Activated CD8-positive, alpha-beta memory T cell treated with anti-CD3 and anti-CD28 coated beads for 48 hours (primary cell): ENCODE results near the gene ABCD3.
"Not testable (repeated sequence)": the region's sequence is repeated elsewhere in the genome, so short reads cannot be mapped to it uniquely, and the experiment has no call there.

Source experiments
- DNase-seq, 3 experiments: peaks; one replicate each; pipeline ENCODE4 v3.0.0-alpha.2; 2020; ENCODE audit warnings: low read depth in 2 of 3, low spot score in 2 of 3

Gene ABCD3

DNA sequence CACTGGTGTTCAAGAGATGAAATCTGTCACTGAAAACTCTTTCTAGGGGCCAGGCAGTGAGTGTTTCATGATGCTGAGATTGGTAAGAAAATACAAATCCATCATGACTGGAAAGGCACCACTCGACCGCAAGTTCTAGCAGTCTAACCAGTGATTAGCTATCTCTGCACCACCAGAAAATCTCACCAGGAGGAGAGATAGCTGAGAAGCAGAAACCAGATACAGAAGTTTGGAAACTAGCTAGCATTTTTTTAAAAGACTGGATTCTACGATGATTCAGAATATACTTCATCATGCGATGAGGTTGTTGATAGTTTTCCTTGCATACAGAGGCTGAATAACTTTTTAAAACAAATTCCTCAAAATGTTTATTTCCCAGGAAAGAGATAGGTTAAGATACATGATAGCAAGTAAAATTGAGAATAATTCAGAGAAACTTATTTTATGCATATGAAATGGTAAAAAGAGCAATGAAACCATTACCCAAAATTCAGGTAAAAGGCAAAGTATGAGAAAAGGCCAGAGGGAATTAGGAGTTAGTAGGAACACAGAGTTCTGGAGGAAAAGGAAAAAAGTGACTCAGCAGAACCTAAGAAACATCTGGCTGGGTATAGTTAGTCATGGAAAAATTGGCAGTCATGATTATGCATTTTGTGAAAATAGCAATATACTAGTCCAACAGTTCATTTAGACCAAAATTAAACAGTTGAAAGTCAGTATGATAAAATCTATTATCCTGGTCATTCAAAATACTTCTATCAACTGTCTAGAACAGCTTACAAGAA lies 126.7 kb downstream of the ABCD3 start:
- no peak for DNase-seq

GRCh38 chr1:94549706-94550105 lies 131.5 kb downstream of the ABCD3 start:
- no peak for DNase-seq

DNA sequence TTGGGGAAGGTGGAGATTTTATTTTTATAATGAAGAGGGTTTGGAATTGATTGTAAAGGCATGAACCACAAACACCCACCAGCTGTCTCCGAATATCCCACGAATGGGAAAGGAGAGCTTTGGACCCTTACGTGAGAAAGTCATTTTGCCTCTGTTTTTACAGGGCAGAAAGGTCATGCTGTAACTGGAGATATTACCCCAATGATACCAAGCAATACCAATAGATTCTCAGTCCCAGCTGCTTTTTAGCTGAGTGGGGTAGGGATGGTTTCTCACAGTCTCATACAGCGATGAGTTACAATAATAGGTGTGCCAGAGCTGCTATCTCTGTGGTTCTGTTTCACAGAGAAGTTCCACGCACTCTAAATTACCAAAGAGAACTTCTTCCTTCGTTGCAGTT lies 132.2 kb downstream of the ABCD3 start:
- no peak for DNase-seq

DNA sequence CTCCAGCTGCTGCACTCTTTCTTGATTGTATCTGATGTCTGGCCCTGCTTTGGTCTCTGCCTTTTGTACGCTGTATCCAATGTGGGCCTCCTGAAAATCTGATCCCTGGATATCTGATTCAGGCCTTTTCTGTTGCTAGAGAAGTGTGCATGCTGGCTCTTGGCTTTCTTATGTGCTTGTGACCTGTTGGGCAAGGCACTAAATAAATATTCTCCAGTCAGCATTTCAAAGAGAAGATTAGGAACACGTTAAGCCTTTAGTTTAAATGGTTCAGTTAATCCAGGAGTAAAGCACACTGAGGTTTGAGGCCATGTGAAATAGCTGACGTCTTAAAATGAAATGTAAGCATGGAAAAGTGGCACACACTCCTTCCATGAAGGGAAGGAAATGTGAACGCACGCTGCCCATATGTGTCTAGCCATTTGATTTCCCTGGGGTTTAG lies 132.6 kb downstream of the ABCD3 start:
- no peak for DNase-seq

DNA sequence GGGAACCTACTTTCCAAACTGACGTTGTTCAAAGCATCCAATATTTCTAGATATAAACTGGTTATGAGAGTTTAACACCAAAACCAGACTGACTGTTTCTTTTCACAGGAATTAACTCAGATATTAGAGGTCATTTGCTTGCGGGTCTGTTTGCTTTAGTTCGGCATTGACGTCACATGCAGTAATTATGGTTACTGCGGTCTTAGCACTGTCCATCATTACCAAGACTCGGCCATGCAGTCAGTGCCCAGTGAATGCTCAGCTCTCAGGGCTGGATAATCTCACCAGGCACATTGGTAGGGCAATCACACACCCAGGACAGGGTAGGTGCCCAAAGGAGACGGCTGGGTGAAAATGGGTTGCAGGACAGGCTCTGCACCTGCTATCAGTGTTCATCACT lies 133.3 kb downstream of the ABCD3 start:
- no peak for DNase-seq

DNA sequence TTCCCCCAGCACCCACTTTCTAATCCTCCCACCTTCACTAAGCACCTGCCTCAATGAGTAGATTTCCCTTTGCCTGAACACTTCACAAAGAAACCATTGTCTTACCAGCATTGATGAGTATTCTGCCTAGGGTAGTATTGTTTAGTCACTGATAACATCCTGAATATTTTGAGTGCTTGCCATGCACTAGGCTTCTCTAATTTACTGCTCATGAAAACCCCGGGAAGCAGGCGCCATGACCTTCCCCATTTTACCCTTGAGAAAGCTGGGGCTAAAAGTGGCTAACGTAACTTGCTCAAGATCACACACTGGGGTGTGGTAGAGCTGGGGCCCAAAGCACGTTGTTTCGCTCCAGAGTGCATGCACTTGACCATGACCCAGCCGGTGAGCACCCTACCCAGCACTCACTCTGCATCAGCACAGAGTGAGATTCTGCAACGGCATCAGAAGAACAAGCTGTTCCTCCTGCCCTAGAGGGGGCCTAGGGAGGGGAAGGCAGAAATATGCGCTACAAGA lies 133.9 kb downstream of the ABCD3 start:
- DNase-seq, result no peak

DNA sequence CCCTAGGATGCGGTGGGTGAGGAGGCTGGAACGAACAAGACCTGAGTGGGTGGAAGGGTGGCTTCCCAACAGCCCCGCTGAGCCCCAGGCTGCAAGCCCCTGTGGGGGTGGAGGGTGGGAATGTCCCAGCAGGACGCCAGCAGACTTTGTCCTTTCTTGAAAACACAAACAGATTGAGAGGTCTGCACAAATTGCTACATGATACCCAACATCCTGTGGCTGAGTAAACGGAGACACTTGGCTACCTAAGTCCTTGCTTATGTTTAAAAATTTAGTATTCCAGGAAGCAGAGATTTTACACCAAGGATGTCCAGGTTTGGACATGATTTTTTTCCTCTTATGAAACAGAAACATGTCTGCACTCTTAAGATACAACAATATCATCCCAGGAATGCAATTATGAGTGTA lies 135.1 kb downstream of the ABCD3 start:
- no peak for DNase-seq

GRCh38 chr1:94553931-94554330 lies 135.7 kb downstream of the ABCD3 start:
- no peak for DNase-seq

- DNase-seq, result no peak
Measured at GRCh38 chr1:94554580-94554979, 136.4 kb downstream of the ABCD3 start.

DNA sequence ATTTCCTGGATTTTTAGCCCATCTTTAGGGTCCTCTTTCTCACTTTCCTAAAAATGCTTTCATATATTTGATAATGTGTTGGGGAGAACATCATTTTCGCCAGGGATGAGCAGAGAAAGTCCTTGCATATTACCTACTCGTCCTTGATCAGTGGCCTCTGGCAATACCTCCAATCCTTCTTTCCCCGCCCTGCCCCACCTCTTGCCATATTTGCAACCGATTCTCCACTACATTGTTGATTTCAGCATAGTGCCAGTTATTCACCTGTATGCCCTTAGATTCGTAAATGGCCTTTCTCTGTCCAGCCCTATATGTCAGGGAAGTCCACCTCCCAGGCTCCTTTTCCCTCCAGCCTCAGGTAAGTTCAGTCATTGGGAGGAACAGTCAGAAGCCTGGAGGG lies 136.9 kb downstream of the ABCD3 start:
- DNase-seq, result no peak

DNA sequence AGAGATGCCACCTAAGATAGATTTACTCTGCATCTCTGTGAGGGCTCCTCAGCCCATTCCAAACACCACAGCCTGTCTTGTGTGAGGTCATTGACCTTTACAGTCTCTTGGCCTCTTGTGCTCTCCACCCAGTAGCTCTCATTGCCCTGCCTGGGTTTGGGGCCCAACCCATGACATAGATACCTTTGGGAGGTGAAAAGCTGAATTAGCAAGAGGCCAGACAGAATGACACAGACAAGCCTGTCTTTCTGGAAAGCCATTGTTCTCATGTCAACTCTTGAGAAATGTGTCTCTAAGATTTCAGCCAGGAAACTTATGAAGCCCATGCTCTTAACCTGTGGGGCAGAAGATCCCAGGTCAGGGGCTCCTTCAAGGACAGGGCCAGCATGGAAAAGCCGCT lies 141.7 kb downstream of the ABCD3 start:
- DNase-seq, result no peak

DNA sequence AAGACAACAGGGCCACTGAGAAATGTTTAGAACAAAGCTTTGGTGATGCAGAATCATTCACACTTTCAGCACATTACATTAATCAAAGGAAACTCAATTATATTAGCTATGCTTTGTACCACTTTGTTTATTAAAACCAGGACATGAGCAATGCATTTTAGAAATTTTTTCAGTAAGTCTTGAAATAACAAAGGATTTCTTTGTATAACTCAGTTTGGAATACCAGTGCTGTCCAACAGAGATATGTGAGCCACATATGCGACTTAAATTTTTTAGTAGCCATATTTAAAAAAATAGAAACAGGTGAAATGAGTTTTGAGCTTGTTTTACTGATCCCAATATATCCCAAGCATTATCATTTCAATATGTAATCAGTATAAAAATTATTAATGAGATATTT lies 142.1 kb downstream of the ABCD3 start:
- DNase-seq, result no peak

DNA sequence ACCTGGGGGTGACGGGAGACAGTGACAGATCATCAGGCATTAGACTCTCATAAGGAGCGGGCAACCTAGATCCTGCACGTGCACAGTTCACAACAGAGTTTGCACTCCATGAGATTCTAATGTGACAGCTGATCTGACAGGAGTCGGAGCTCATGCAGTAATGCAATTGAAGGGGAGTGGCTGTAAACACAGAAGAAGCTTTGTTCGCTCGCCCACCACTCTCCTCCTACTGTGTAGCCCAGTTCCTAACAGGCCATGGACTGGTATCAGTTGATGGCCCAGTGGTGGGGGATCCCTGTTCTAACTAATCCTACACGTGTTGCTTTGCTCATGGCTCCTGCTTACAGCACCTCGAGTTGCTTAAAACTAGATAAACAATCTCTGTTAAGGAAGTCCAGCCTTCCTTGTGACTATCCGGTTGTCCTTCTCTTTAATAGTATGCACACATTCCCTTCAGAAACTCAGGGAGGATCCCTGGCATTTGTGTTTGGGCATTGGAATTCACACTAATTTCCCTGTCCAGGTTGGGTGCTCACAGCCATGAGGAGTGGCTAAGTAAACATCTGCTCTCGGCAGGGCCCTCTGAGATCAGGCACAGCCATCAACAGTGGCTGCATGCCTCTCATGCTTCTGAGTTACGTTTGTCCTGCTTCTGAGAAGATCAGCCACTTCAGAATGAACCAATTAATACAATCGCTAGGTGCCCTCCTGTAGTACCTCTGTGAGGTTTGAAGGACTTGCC lies 144.5 kb downstream of the ABCD3 start:
- no peak for DNase-seq

DNA sequence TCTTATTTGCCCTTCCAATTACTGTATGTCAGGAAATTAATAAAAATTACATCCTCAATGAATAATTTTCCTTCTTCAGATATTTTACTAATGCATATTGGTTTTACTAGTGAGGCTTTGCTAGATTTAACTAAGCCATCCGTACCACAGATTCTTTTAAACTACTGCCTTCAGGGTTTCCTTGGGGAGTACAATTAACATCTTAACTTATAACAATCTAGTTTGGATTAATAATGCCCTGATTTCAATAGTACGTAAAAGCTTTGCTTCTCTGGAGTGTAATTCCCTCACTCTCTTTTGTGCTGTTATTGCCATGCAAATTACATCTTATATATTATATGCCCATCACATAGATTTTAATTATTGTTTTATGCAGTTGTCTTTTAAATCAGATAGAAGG lies 147.7 kb downstream of the ABCD3 start:
- DNase-seq, result no peak

DNA sequence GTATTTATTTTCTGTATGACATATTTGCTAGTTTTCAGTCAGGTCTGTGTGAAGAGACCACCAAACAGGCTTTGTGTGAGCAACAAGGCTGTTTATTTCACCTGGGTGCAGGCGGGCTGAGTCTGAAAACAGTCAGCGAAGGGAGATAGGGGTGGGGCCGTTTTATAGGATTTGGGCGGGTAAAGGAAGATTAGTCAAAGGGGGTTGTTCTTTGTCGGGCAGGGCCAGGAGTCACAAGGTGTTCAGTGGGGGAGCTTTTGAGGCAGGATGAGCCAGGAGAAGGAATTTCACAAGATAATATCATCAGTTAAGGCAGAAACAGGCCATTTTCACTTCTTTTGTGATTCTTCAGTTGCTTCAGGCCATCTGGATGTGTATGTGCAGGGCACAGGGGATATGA lies 148.2 kb downstream of the ABCD3 start:
- not testable (repeated sequence) for DNase-seq

DNA sequence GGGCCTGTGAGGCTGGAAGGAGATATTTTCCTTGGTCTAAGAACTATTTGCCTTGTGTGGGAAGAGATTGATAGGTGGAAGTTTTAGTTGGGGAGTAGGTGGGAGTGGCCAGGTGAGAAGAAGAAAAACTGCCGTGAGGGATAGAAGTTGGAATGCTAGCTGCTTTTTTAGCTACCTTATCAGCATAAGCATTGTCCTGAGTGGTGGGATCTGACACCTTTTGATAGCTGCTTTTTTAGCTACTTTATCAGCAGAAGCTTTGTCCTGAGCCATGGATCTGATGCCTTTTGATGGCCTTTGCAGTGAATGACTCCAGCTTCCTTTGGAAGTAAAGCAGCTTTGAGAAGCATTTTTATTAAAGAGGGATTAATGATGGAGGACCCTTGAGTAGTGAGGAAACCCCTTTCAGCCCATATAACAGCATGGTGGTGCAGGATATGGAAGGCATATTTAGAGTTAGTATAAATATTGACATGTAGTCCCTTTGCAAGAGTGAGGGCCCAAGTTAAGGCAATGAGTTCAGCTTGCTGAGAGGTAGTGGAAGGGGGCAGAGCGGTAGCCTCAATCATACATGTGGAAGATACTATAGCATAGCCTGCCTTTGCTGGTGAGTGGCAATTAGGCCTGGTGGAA lies 149.9 kb downstream of the ABCD3 start:
- not testable (repeated sequence) for DNase-seq
